Adrenal gland (tissue), 5 donors: ENCODE data around the gene GNPTG.

Experiments
- CTCF ChIP-seq, 6 experiments: fragments of 450-650 bp in 4 of 6; fragments of 200-600 bp in 2 of 6; sonication (generic) in 1 of 6; IDR thresholded peaks; 1 replicate in 5 of 6; 2 replicates in 1 of 6; pipeline versions ENCODE4 v1.5.1 to v1.8.0; 2016 to 2021; ENCODE audit warnings: antibody characterized with exemption in 6 of 6, mild to moderate bottlenecking in 2 of 6, moderate library complexity in 1 of 6
- POLR2A ChIP-seq, 2 donors: fragments of 450-650 bp; IDR thresholded peaks; one replicate each; pipeline ENCODE4 v1.6.1; 2017; ENCODE audit warnings: antibody characterized with exemption in 2 of 2, mild to moderate bottlenecking in 2 of 2, moderate library complexity in 1 of 2
- donor health status: DM: no; HTN: no; CAD: no.

- TF ChIP-seq POLR2A (IDR thresholded peaks at IDR 0.05) (peak in 1 of 2 donors; percentile 30), CTCF (IDR thresholded peaks at IDR 0.05) (no peak)
These were observed 41.6 kb upstream of the GNPTG start for GRCh38 chr16:1309888-1310831.
